ENCODE results near the gene CDC42EP4.
"Not testable (repeated sequence)": the region's sequence is repeated elsewhere in the genome, so short reads cannot be mapped to it uniquely, and the experiment has no call there.

The CDC42EP4 gene

GRCh38 chr17:73338050-73338521, 26.3 kb upstream of the CDC42EP4 start:
- no peak for TF ChIP-seq CTCF (IDR thresholded peaks at IDR 0.05; ENCODE audit: borderline replicate concordance, insufficient read depth, low read depth, low read length)
- H3K4me3 ChIP-seq (ENCODE audit: low read depth, low read length) = no peak overlapping the region

- no peak for TF ChIP-seq CTCF (IDR thresholded peaks at IDR 0.05; ENCODE audit: borderline replicate concordance, insufficient read depth, low read depth, low read length)
- no peak overlapping the region for H3K4me3 ChIP-seq (ENCODE audit: low read depth, low read length)
These were observed 25.5 kb upstream of the CDC42EP4 start for GRCh38 chr17:73337330-73337710.

GRCh38 chr17:73336408-73337329, 24.9 kb upstream of the CDC42EP4 start:
- no peak overlapping the region for H3K4me3 ChIP-seq (ENCODE audit: low read depth, low read length)
- no peak for TF ChIP-seq CTCF (IDR thresholded peaks at IDR 0.05; ENCODE audit: borderline replicate concordance, insufficient read depth, low read depth, low read length)

- no peak for TF ChIP-seq CTCF (IDR thresholded peaks at IDR 0.05; ENCODE audit: borderline replicate concordance, insufficient read depth, low read depth, low read length)
These were observed 24.0 kb upstream of the CDC42EP4 start for GRCh38 chr17:73335591-73336407.

GRCh38 chr17:73334771-73335513, 23.1 kb upstream of the CDC42EP4 start:
- no peak for TF ChIP-seq CTCF (IDR thresholded peaks at IDR 0.05; ENCODE audit: borderline replicate concordance, insufficient read depth, low read depth, low read length)
- no peak overlapping the region for H3K4me3 ChIP-seq (ENCODE audit: low read depth, low read length)

More at GRCh38 chr17:73335591-73336407, 24.0 kb upstream of the CDC42EP4 start:
- no peak overlapping the region for H3K4me3 ChIP-seq (ENCODE audit: low read depth, low read length)

GRCh38 chr17:73333445-73333844, 21.6 kb upstream of the CDC42EP4 start:
- H3K4me3 ChIP-seq (ENCODE audit: low read depth, low read length) = not testable (repeated sequence)

GRCh38 chr17:73331060-73331459, 19.3 kb upstream of the CDC42EP4 start:
- TF ChIP-seq CTCF (IDR thresholded peaks at IDR 0.05; ENCODE audit: borderline replicate concordance, insufficient read depth, low read depth, low read length) = no peak
- H3K4me3 ChIP-seq (ENCODE audit: low read depth, low read length) = no peak overlapping the region
